GM13977 (cell line): Measurements from ENCODE around the gene TNFAIP8.

Source experiments
- DNase-seq: peaks from one replicate; pipeline ENCODE4 v3.0.0; 2012; ENCODE audit warnings: low spot score
- in situ Hi-C: fragments of 300-500 bp; cut with MboI; formaldehyde crosslinking; loops from one replicate; pipeline ENCODE4 v1.12.0; 2022; ENCODE audit warnings: low sequenced_read_pairs, low pct_unique_long_range_greater_than_20kb, mixed read lengths, inconsistent platforms; ENCODE audit not compliant: unreplicated experiment
- TF ChIP-seq, protein P1 (sequence below): IDR thresholded peaks from 2 replicates; pipeline ENCODE4 v1.5.1; 2012; ENCODE audit warnings: mild to moderate bottlenecking, control low read depth; ENCODE audit not compliant: insufficient read depth; ENCODE audit errors: extremely low read depth, missing control alignments

The TNFAIP8 gene

GRCh38 chr5:119370486-119370885 lies 14.7 kb downstream of the TNFAIP8 start:
- TF ChIP-seq, protein P1, sequence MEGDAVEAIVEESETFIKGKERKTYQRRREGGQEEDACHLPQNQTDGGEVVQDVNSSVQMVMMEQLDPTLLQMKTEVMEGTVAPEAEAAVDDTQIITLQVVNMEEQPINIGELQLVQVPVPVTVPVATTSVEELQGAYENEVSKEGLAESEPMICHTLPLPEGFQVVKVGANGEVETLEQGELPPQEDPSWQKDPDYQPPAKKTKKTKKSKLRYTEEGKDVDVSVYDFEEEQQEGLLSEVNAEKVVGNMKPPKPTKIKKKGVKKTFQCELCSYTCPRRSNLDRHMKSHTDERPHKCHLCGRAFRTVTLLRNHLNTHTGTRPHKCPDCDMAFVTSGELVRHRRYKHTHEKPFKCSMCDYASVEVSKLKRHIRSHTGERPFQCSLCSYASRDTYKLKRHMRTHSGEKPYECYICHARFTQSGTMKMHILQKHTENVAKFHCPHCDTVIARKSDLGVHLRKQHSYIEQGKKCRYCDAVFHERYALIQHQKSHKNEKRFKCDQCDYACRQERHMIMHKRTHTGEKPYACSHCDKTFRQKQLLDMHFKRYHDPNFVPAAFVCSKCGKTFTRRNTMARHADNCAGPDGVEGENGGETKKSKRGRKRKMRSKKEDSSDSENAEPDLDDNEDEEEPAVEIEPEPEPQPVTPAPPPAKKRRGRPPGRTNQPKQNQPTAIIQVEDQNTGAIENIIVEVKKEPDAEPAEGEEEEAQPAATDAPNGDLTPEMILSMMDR, result no peak
- DNase-seq, result no peak
- in situ Hi-C loops, result no loop called here

DNA sequence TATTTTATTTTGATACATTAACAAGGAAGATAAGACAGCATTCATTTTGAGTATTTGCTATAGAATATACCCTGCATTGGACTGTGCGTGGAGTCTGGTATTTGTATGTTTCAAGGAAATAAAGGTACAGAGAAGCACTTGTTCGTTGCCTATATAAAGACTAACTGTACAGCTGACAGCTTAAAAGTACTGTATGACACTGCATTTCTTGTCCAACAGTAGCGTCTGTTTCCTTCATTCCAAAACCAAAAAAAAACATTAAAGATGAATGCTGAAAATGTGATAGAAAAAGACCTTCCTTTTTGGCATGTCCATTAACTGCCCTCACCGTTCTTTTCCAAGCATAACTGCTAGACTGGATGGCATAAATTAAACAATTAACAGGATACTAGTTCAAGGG lies 15.3 kb downstream of the TNFAIP8 start:
- no peak for DNase-seq
- TF ChIP-seq, protein P1, result no peak
- in situ Hi-C loops, result no loop called here

GRCh38 chr5:119373449-119373858 lies 17.6 kb downstream of the TNFAIP8 start:
- TF ChIP-seq, protein P1, result no peak
- in situ Hi-C loops, result no loop called here
- DNase-seq, result no peak

GRCh38 chr5:119374901-119375300 lies 19.1 kb downstream of the TNFAIP8 start:
- TF ChIP-seq, protein P1, result no peak
- in situ Hi-C loops, result no loop called here
- no peak for DNase-seq

DNA sequence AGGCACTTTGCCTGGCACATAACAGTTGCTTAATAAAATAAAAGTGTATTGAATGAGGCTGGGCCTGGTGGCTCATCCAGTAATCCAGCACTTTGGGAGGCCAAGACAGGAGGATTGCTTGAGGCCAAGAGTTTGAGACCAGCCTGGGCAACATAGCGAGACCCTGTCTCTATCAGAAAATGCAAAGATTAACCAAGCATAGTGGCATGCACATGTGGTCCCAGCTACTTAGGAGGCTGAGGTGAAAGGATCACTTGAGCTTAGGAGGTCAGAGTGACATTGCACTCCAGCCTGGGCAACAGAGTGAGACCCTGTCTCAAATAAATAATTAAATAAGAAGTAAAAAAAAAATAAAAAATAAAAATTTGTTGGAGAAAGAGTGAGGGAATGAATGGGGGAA lies 21.2 kb downstream of the TNFAIP8 start:
- TF ChIP-seq, protein P1, result no peak
- in situ Hi-C loops, result no loop called here
- no peak for DNase-seq

DNA sequence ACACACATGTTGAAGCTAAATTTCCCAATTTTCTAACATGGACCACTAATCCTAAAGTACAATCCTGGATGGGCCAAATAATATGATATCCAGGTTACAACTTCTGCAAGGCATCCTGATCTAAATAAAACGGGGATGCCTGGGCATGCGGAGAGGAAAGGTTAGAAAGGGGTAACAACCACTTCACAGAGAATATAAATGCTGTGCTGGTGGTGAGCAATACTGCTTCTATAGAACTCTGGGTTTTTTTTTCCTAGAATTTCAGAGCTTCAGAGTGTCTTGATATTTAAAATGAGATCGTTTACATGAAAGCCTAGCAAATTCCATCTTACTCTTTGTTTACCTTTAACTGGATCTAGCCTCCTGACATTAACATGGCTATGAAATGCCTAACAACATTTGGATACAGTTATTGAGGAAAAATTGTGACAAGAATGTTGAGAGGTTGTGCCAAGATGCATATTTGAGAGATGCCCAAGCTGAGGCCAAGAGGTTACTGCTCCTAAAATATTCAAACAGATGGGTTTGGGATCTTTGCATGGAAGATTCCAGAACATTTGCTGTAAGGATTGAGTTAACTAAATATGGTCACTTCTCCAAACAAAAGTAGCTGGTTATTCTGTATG lies 22.4 kb downstream of the TNFAIP8 start:
- in situ Hi-C loops, result no loop called here
- DNase-seq, result no peak
- TF ChIP-seq, protein P1, result no peak
